GM03348 (cell line): ENCODE measurements around the gene PRDM2.

Experiments used
- DNase-seq: peaks from one replicate; pipeline ENCODE4 v3.0.0; 2012; ENCODE audit warnings: low spot score

The PRDM2 gene

DNA sequence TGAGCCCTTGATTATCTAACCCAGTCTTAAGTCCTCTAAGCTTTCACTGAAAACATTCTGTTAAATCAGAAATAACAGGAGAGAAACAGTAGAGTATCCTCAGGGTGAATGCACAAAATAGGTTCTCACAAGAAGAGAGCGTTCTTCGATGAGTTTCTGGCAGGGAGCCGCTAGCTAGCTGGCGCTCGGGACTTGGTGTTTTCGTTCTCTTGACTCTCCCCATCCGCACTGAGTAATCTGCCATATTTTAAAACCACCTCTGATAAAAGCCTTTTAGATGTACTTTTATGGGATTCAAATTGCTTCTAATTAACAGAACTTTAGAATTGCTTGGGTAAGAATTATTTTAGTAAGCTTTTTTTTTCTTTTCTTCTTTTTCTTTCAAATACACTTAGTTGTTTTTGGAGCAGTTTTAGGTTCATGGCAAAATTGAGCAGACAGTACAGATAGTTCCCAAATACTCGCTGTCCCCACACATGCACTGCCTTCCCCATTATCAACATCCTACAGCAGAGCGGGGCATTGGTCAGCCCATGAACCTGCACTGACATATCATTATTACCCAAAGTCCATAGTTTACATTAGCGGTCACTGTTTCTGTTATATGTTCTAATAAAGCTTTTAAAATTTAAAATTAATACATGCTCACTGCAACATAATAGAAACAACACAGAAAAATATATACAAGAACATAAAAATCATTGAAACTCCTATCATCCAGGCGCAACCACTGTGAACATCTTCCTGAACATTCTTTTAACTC is 35.4 kb downstream of the PRDM2 start:
- DNase-seq = no peak

DNA sequence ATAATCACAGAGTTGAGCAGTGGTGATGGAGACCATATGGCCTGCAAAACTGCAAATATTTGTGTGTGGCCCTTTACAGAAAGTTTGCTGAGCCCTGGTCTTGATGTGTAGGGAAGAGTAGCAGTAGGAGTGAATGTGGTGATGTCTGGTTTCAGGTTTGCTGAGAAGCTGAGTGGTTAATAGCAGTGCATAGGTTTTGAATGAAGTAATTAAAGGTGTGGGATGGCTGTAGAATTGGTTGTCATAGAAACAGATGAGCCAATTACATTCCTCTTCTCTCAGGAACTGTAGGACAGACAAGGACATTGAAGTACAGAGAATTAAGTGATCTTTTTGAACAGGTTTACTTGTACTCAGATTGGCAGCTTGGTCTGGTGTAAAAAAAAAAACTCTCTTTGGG is 37.4 kb downstream of the PRDM2 start:
- DNase-seq = no peak

DNA sequence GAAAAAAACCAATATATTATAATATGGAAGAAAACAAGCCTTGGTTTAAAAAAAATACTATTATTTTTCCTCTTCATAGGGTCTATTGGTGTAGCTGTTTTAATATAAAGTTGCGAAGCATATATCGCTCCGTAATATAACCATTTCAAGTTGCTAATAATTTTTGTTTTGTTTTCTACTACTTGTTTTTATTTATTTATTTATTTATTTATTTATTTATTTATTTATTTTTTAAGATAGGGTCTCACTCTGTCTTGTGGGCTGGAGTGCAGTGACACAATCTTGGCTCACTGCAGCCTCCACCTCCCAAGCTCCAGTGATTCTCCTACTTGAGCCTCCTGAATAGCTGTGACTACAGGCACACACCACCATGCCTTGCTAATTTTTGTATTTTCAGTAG is 46.4 kb downstream of the PRDM2 start:
- no peak for DNase-seq

DNA sequence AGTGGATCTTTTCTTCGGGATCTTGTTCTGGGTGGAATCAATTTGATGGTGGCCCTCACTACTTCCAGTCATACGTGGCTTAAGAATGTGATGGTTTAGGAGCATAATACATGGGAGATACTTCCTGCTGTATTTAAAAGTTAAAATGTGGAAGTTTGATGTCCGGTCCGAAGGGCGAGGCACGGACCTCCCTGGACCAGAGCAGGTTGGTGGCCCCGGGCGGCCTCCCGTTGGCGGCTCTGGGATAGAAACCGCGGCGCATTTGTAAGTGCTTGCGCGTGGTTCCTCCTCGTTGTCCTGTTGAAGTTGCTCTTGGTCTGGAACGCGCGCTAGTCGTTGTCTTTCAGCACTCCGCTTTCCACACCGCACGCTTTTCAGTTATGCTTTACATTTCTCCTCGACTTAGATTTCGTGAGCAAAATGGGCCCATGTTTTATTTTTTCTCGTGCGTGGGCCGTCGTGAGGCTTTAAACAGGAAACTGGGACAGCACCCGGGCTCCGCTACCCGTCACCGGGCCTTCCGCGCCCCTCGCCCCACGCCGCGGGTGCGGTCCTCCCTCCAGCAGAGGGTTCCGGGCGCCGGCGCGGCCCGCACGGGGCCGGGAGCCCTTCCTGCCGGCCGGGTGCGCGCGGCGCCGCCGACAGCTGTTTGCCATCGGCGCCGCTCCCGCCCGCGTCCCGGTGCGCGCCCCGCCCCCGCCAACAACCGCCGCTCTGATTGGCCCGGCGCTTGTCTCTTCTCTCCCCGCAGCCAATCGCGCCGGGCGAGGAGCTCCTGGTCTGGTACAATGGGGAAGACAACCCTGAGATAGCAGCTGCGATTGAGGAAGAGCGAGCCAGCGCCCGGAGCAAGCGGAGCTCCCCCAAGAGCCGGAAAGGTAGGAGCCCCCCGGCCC is 48.9 kb downstream of the PRDM2 start:
- DNase-seq = peak; percentile 99

DNA sequence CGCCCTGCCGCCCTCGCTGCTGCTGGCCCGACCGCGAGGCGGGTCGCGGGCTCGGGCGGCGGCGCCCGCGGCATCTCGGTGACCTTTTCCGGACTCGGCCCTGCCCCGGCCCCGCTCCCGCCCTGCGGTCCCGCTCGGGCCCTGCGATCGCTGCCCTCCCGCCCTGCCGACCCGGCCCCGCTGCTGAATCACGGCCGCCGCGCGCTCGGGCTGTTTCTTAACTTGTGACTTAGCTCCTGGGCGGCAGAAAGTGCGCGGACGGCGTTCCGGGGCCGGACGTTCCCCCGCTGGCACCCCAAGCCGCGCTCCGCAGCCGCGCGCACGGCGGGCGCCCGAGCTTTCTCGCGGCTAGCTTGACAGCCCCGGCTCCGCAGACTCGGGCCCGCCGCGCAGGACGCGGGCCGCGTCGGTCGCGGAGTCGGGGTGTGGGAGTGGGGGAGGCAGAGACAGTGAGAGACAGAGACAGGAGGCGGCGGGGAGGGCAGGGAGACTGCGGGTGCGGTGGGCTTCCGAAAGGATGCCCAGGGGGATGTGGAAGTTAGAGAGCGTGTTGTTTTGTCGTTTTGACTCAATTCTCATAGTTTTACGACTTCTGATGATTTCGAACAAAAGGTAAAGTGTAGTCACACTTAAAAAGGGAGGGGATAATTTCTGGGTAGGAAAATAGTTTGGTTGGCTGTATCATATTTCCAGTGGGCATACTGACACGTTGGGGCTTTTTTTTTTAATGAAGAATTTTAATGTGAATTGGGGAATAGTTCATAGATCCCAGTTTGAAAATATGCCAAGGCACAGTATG is 49.8 kb downstream of the PRDM2 start:
- DNase-seq = peak; percentile 70

DNA sequence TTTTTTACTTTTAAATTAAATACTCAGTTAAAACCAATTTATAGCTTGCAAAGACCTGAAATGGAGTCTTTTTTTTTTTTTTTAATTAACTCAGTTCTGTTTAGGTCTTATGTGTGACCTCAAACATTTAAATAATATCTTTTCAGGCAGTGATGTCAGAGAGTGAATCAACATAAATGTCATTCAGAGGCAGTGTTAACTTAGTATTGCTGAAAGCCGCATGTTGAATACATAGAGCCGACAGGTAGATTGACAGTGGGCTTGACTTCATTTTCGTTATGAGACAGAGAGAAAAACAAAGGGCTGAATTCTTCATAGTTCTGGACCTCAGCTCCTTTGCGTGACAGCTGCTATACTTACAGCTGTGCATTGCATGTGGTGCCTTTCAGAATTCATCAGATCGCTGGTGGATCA is 51.5 kb downstream of the PRDM2 start:
- no peak for DNase-seq

DNA sequence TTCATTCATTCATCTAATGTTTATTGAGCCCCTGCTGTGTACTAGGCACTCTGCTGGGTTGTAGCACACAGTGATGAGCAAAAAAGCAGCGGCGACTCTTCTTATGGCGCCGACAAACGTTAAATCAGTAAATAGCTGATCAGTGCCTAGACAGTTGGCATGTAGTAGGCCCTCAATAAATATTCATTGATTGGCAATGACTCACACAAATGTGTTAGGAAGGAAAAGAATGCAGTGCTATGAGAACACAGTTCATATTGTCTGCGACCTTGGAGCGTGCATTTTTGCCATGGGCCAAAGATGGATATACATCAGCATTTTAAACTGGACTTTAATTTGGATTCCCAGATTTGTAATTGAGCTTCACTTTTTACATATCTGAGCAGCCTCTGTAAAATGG is 52.0 kb downstream of the PRDM2 start:
- DNase-seq = no peak

DNA sequence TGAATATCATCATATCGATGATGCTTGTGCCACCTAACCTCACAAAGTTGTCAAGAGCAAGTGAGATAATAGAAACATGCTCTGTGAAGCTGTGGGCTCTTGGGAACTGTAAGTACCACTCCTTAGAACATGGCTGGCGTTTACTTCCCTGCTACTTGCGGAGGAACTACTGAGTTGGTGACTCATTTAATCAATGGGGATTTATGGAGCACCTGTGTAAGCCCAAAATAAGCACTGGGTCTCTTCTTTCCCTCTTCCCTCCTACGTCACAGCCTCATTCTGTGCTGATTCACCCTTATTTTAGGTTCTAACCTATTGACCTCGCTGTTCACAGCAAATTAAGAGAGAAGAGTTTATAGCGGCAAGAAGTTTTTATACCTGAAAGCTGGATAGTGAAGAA is 52.9 kb downstream of the PRDM2 start:
- DNase-seq = no peak

DNA sequence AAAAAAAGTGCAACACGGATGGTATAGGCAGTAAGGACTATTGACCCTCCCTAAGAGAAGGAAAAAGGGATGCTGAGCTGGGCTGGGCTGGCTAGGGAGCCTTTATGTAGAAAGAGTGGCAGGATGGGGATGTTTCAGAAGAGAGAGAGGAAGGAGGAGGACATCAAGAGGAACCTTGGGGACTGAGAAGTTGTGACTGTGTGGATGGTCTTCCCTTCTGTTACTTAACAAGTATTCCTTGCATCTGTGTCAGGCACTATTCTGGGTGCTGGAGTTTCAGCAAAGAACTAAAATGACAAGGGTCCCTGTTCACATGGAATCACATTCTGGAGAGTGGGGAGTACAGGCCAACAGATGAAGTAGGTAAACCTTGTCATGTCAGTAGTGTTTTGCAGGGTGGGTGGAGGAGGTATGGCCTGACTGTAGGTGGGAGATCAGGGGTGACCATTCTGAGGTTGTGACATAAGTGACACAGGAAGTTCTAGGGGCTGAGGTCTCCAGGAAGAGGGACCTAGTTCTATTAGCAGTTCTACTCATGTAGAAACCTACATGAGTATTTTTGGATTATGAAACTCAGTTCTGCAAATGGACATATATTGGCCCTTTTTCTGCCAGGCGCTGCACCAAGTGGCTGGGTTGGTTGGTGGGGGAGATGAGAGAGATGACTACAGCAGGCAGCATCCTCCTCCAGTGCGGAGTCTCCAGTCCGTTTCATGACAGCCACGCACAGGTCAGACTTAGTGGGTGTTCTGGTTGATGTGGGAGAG is 53.8 kb downstream of the PRDM2 start:
- no peak for DNase-seq

DNA sequence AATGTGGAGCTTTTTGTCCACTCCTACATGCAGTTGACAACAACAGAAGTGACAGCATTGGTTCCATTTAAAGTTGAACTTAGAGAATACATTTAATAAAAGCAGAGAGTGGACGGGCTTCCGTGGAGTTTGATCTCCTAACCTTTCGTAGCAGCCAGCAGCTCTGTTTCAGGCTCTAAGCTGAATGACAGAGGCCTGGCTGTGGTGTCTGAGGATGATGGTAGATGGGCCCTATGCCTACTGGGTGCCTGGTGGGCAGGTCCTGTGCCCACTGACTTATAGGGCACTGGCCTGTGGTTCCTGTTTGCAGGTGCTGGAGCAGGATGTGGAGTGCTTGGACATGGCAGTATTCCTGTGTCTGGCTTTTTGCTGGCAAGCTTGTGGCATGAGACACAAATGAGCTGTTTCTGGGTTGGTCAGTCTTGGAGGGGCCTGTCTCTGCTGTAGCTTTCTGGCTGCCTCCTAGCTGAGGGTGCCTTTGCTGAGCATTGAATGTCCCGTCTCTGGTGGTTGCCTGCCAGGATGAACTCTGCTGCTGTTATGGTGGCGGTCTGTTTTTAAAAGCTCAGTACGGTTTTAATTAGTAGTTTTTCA is 54.6 kb downstream of the PRDM2 start:
- DNase-seq = peak; percentile 46

DNA sequence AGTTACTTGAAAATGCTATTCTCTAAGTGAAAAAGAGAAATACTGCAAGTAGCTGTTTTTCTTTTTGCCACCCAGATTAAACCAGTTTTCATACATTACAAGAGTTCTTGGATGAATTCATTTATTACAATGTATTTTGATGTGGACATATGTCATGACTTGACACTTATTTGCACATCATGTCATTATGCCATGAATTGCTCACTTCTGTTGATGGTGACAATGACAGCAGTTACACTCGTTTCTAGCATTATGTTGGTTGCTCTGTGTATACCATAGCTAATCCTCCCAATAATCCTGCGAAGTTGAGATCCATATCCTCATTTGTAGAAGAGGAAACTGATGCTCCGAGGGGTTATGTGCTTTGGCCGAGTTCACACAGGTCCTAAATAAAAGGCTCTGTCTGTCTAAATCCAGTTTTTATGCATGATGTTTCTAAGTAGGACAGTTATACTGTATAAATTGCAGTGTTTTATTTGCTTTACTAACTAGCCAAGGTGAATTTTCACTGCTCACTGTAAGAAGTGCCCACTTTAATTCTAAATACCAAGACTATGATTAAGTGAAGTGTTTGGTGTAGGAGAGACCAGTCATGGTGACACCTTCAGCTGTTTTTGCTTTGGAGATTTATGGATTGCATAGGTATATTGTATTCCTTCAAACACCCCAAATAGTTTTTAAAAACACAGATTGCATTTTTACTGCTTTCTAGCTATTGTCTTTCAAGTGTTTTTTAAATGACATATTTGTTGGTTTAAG is 56.7 kb downstream of the PRDM2 start:
- no peak for DNase-seq

DNA sequence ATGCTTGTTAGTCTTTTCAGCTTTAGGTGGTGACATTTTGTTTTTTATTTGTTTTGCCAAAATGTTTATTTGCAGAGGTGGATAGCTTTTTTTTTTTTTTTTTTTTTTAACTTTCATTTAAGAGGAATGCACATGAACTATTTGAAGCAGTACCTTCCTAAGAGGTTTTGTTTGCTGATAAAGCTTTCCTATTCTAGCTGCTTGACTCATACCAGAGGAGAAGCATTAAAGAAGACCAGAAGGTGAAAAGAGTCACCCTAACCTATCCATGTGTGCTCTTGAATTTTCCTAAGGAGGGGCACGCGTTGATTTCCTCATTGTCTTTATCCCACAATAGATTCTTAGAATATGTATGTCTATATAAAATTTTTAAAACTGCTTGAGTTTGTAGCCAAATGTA is 57.7 kb downstream of the PRDM2 start:
- no peak for DNase-seq

DNA sequence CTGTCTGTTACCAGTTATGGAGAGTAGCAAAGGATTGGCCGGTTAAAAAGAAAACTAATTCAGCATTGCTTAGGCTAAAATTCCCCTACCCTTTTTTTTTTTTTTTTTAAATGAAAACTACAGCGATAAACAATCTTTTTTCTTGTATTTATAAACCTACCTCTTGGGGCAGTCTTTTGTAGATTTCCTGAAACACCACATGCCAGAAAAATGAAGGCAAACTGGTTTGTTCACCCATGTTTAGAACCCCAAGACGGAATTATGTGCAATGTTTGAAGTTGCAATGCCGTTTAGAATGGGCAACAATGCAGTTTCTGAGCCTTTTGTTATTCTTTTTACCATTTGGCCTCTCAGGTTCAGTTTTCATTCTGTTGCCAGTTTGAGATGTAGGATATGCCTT is 59.1 kb downstream of the PRDM2 start:
- DNase-seq = no peak

DNA sequence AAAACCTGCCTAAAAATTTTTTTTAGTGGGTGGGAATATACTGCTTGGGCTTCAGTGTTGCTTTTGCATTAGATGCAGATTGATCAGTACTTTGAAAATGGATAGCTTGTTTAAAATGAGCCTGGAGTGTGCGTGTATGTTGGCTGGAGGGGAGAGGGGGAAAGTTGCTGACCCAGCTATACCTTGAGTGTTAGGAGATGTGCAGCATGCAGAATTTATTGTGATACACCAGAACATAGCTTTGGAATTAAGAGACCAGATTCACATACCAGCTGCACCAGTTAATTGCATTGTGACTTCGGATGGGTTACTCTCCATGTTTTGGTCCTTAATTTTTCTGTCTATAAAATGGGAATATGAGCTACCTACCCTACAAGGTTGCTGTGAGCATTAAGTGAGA is 60.4 kb downstream of the PRDM2 start:
- no peak for DNase-seq

DNA sequence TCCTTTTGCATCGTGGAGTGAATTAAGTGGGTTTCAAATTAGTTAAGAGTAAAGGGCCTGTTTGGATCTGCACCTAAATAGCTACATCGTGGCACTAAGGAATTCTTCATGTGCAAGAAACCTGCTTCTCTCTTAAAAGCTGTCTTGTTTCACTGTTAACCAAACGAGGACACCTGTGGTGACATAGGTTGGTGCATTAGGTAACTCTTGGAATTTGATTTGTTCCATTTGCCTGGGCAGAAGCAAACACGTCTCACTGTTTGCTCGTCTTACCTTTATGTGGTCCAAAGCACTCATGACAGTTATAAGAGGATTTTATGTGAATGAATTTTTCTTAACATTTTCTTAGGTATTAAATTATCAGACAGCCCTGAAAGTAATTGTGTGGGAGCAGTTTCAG is 60.9 kb downstream of the PRDM2 start:
- DNase-seq = no peak

DNA sequence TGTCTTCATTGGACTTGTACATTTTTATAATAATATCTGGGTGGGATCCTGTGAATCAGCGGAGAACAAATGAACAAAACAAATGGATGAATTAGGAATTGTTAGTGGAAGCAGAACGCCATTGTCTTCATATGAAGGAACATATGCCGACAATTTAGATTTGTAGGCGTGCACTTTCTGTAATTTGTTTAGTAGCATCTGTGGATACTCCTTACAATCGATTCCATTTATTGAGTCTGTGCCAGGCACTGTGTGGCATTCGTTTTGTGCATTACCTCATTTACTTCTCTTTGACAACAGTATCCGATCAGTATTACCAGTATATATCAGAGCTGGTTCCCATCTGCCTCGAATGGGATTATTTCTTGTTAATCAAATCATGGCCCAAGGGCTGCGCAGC is 61.9 kb downstream of the PRDM2 start:
- no peak for DNase-seq

DNA sequence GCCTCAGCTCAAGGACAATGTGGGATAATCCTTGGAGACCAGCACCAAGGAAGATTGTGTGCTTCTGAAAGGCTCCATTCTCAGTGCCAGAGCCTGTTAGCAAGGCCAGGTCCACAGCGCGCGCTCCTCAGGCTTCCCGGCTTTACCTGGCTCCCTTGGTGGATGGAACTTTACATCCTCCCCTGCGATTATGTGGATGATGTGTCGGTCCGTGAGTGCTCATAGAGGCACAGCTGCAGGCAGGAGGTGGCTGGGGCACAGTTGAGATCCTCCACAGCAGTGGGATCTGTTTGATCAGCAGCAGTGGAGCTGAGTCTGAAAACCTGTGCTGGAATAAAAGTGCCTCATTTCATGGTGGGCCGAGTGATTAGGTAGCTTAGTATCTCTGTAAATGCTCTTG is 62.7 kb downstream of the PRDM2 start:
- no peak for DNase-seq

DNA sequence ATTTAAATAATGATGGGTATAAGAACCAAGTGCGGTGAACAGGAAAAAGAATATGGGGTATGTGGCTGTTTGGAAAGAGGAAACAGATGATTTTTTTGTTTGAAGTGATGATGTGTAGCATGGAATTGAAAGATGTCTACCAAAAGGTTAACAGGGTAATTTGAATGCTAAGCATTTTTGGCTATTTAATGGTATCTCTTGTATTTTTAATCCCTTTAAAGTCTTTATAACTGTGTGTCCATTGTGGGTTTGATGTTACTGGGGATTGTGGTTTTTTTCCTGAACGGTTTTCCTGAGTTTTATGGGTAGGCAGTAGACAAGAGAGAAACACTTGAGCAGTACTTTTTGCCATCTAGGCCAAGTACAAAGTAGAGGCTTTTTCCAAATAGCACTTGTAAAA is 63.2 kb downstream of the PRDM2 start:
- no peak for DNase-seq

DNA sequence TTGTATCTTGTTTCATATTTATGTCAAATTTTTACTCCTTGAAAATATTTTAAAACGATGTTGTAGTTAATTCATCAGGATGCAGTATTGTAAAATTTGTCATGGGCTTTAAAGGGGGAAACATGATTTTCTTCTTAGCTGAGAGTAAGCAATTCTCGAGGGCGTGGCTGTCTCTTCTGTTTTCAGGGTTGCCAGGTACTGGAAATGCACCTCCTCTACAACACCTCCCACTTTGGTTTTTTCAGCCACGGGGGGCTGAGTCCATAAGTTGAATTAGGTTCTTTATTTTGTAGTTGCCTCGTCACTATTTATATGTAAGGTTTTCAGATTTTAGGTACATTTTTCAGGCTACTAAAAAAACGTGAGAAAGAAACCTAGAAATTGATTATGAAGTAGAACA is 64.0 kb downstream of the PRDM2 start:
- no peak for DNase-seq

DNA sequence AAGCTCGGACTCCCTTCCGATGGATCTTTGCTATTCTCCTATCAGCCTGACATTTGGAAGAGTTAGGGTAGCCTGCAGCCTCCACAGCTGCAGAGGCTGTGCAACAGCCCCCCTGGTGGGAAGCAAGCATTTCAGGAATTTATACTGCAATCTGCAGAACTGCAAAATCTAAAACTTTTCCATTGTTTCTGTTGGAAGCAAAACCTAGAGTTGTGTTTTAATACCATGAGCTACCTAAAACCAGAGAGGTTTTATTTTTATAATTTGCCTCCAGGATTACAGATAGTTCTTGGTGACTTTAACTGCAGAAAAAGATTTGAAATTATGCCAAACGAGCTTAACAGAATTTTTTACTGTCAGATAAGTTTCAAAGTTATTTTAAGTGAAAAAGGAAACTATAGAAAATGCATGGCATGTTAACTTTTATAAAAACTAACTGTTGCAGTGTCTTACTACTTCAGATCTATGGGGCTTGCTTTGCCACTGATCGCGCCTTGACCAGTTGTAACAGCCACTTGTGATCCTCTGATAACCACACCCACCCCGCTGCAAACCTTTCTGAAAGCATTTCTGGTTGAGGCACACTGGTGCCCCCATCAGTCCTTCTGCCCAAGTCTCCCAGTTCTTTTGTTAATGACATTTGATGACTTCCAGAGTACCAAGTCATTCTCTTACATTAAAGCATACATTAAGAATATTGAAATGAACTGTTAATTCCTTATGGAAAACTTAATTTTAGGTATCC is 64.8 kb downstream of the PRDM2 start:
- no peak for DNase-seq
